HepG2 (cell line): ENCODE data around the gene POLL. TPM values are rescaled to one million over a fixed set of nuclear protein-coding genes. Genes with fewer than 3 reads are reported as not detected.

ENCODE experiments used
- DR1 ChIP-seq: sonication (generic); formaldehyde crosslinking; IDR thresholded peaks from 2 replicates; pipeline ENCODE4 v1.8.0; 2021; ENCODE audit warnings: mild to moderate bottlenecking, missing genetic modification reagents, inconsistent platforms
- FLYWCH1 ChIP-seq: sonication (generic); formaldehyde crosslinking; IDR thresholded peaks from 2 replicates; pipeline ENCODE4 v1.8.1; 2023; ENCODE audit warnings: mild to moderate bottlenecking, missing genetic modification reagents
- HMGA1 ChIP-seq: sonication (generic); formaldehyde crosslinking; conservative IDR thresholded peaks from 2 replicates; pipeline ENCODE4 v1.4.0; 2020; ENCODE audit warnings: missing genetic modification reagents
- LCORL ChIP-seq, 2 experiments: fragments of 450-650 bp in 1 of 2; sonication (generic) in 1 of 2; formaldehyde crosslinking in 1 of 2; IDR thresholded peaks; 2 replicates each; pipeline versions ENCODE4 v1.5.0 to v1.6.1; 2017 to 2020; ENCODE audit warnings: antibody characterized with exemption in 1 of 2, missing genetic modification reagents in 1 of 2
- MYNN ChIP-seq: sonication (generic); formaldehyde crosslinking; IDR thresholded peaks from 2 replicates; pipeline ENCODE4 v1.4.0; 2020; ENCODE audit warnings: mild to moderate bottlenecking, low read depth, missing genetic modification reagents
- PAWR ChIP-seq: sonication (generic); formaldehyde crosslinking; IDR thresholded peaks from 2 replicates; pipeline ENCODE4 v1.4.0; 2020; ENCODE audit warnings: missing genetic modification reagents, mild to moderate bottlenecking, borderline replicate concordance
- RBM39 ChIP-seq: fragments of 200-400 bp; formaldehyde crosslinking; IDR thresholded peaks from one replicate; pipeline ENCODE4 v1.6.1; 2018; ENCODE audit warnings: antibody characterized with exemption, mild to moderate bottlenecking, low read depth, low read length; ENCODE audit not compliant: poor library complexity, severe bottlenecking
- SIX1 ChIP-seq: sonication (generic); formaldehyde crosslinking; IDR thresholded peaks from 2 replicates; pipeline ENCODE4 v1.4.0; 2020; ENCODE audit warnings: missing genetic modification reagents, borderline replicate concordance
- SP5 ChIP-seq: IDR thresholded peaks from 2 replicates; pipeline ENCODE4 v1.6.1; 2016; ENCODE audit warnings: low read depth, borderline replicate concordance
- SRSF1 ChIP-seq: fragments of 200-400 bp; formaldehyde crosslinking; optimal IDR thresholded peaks from 2 replicates; pipeline ENCODE3; 2017; ENCODE audit warnings: mild to moderate bottlenecking, low read depth, low read length, moderate library complexity
- TARDBP ChIP-seq: sonication (generic); formaldehyde crosslinking; IDR thresholded peaks from 2 replicates; pipeline ENCODE4 v1.8.0; 2022; ENCODE audit warnings: mild to moderate bottlenecking, missing genetic modification reagents
- U2AF1 ChIP-seq: fragments of 200-400 bp; formaldehyde crosslinking; optimal IDR thresholded peaks from 2 replicates; pipeline ENCODE3; 2017; ENCODE audit warnings: mild to moderate bottlenecking, low read depth, low read length
- ZFP37 ChIP-seq: sonication (generic); formaldehyde crosslinking; IDR thresholded peaks from 2 replicates; pipeline ENCODE4 v1.4.0; 2020; ENCODE audit warnings: missing genetic modification reagents, borderline replicate concordance
- ZNF510 ChIP-seq: sonication (generic); formaldehyde crosslinking; IDR thresholded peaks from 2 replicates; pipeline ENCODE4 v1.4.0; 2020; ENCODE audit warnings: low read depth, mild to moderate bottlenecking, missing genetic modification reagents
- ZSCAN21 ChIP-seq: sonication (generic); formaldehyde crosslinking; IDR thresholded peaks from 2 replicates; pipeline ENCODE4 v1.8.0; 2022; ENCODE audit warnings: mild to moderate bottlenecking, missing genetic modification reagents, moderate library complexity, borderline replicate concordance
- polyA plus RNA-seq, 8 experiments: library from polyadenylated mRNA; depleted of rRNA in 3 of 8; stranded (reverse) in 7 of 8; unstranded in 1 of 8; fragments of >200 nt; fragmentation: Illumina TruSeq in 4 of 8; extraction: Trizol in 4 of 8; gene quantifications; 2 replicates each; pipeline versions ENCODE4 v1.2.1 to v1.2.3, GENCODE V29; 2011 to 2016; ENCODE audit warnings: low read depth in 4 of 8, missing spikeins in 1 of 8, mixed read lengths in 1 of 8; ENCODE audit not compliant: insufficient read depth in 1 of 8
- total RNA-seq, 5 experiments: library from RNA; depleted of rRNA; stranded (reverse); fragments of >200 nt; fragmentation: Illumina TruSeq; extraction: Trizol; gene quantifications; 2 replicates each; pipeline ENCODE4 v1.2.3, GENCODE V29; 2016; ENCODE audit warnings: low read depth in 1 of 5
- TF ChIP-seq, protein P1 (sequence below): sonication (generic); IDR thresholded peaks from 2 replicates; pipeline ENCODE4 v1.6.1; 2016; ENCODE audit warnings: low read depth, borderline replicate concordance
- TF ChIP-seq, protein P2 (sequence below), 2 experiments: sonication (generic) in 1 of 2; formaldehyde crosslinking in 1 of 2; IDR thresholded peaks; 2 replicates each; pipeline versions ENCODE4 v1.5.1 to v1.6.1; 2011 to 2020; ENCODE audit warnings: borderline replicate concordance in 1 of 2, low read depth in 1 of 2, low read length in 1 of 2, mild to moderate bottlenecking in 1 of 2, missing genetic modification reagents in 1 of 2, moderate library complexity in 1 of 2
- TF ChIP-seq, protein P3 (sequence below): sonication (generic); formaldehyde crosslinking; conservative IDR thresholded peaks from 2 replicates; pipeline ENCODE4 v1.4.0; 2020; ENCODE audit warnings: missing genetic modification reagents
- TF ChIP-seq, protein P4 (sequence below): IDR thresholded peaks from 2 replicates; pipeline ENCODE4 v1.6.1; 2016; ENCODE audit warnings: missing compliant biosample characterization, missing genetic modification reagents, borderline replicate concordance
- TF ChIP-seq, protein P5 (sequence below): sonication (generic); formaldehyde crosslinking; conservative IDR thresholded peaks from 2 replicates; pipeline ENCODE4 v1.8.0; 2022; ENCODE audit warnings: mild to moderate bottlenecking, moderate library complexity, missing genetic modification reagents

POLL gene
- total and polyA plus RNA-seq, 2 of the 13 experiments (the other 11 are each of a cell fraction or from before 2014, with no cell fraction given) = 13.8 to 19.1 TPM

DNA sequence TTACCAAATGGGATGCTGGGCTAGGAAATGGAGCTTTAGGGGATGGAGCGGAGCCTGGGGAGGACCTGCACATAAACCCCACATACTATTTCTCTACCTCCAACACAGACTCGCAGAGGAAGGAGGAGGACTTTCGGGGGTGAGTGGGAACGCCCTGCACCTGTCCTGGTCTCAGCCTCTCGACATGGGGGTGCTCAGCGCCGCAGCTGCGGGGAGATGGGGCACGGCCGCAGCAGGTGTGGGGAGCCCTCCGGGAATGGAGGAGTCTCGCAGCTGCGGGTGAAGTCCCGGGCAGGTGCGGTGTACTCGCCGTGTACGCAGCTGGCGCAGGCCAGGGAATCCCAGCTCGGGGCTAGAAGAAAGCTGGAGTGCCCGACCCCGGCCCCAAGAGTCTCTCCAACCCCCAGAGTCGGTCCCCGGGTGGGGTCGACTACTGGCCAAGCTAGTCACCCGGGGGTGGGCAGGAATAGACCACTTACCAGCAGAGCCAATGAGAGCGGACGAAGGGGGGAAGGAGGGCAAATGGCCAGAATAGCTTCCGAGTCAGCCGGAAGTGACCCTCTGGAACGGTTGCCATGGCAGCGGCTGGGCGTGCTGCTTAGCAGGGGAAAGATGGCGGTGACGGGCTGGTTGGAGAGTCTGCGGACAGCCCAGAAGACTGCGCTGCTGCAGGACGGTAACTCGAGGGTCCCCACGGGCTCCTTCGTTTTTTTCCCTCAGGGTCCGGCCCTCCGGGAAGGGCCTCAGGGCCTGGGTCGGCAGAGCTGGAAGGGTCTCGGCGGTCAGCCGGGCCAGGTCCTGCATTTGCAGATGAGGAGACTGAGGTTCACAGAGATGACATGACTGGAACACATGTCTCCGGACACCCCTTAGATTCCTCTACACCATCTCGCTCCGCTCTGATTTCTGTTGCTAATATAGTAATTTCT, at the start of gene POLL, which contains the start of gene DPCD (continued):
- TF ChIP-seq, protein P1, sequence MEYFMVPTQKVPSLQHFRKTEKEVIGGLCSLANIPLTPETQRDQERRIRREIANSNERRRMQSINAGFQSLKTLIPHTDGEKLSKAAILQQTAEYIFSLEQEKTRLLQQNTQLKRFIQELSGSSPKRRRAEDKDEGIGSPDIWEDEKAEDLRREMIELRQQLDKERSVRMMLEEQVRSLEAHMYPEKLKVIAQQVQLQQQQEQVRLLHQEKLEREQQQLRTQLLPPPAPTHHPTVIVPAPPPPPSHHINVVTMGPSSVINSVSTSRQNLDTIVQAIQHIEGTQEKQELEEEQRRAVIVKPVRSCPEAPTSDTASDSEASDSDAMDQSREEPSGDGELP = peak; percentile 11; the same call in 1 of the 2 replicates
- no peak for TF ChIP-seq RBM39
- TF ChIP-seq HMGA1 = no peak
- TF ChIP-seq LCORL (IDR thresholded peaks at IDR 0.05) = no peak
- TF ChIP-seq LCORL (CRISPR knock-in tag; IDR thresholded peaks at IDR 0.05) = no peak; the same call in 1 of the 2 replicates
- no peak for TF ChIP-seq PAWR (CRISPR knock-in tag)
- no peak for TF ChIP-seq ZFP37 (CRISPR knock-in tag)
- peak; percentile 18; the same call in 1 of the 2 replicates for TF ChIP-seq SP5
- TF ChIP-seq, protein P2, sequence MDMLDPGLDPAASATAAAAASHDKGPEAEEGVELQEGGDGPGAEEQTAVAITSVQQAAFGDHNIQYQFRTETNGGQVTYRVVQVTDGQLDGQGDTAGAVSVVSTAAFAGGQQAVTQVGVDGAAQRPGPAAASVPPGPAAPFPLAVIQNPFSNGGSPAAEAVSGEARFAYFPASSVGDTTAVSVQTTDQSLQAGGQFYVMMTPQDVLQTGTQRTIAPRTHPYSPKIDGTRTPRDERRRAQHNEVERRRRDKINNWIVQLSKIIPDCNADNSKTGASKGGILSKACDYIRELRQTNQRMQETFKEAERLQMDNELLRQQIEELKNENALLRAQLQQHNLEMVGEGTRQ (IDR thresholded peaks at IDR 0.05; ENCODE audit: low read depth, low read length) = no peak
- TF ChIP-seq, protein P2 (CRISPR knock-in tag; IDR thresholded peaks at IDR 0.05; ENCODE audit: borderline replicate concordance) = no peak
- TF ChIP-seq ZNF510 = no peak
- TF ChIP-seq, protein P3, sequence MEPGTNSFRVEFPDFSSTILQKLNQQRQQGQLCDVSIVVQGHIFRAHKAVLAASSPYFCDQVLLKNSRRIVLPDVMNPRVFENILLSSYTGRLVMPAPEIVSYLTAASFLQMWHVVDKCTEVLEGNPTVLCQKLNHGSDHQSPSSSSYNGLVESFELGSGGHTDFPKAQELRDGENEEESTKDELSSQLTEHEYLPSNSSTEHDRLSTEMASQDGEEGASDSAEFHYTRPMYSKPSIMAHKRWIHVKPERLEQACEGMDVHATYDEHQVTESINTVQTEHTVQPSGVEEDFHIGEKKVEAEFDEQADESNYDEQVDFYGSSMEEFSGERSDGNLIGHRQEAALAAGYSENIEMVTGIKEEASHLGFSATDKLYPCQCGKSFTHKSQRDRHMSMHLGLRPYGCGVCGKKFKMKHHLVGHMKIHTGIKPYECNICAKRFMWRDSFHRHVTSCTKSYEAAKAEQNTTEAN (CRISPR knock-in tag) = no peak
- no peak for TF ChIP-seq TARDBP (CRISPR knock-in tag)
- TF ChIP-seq MYNN = no peak
- TF ChIP-seq, protein P4, sequence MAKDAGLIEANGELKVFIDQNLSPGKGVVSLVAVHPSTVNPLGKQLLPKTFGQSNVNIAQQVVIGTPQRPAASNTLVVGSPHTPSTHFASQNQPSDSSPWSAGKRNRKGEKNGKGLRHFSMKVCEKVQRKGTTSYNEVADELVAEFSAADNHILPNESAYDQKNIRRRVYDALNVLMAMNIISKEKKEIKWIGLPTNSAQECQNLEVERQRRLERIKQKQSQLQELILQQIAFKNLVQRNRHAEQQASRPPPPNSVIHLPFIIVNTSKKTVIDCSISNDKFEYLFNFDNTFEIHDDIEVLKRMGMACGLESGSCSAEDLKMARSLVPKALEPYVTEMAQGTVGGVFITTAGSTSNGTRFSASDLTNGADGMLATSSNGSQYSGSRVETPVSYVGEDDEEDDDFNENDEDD = no peak
- no peak for TF ChIP-seq FLYWCH1 (CRISPR knock-in tag)
- TF ChIP-seq SIX1 (CRISPR knock-in tag) = no peak
- no peak; the same call in 1 of the 2 replicates for TF ChIP-seq ZSCAN21 (CRISPR knock-in tag)
- TF ChIP-seq, protein P5, sequence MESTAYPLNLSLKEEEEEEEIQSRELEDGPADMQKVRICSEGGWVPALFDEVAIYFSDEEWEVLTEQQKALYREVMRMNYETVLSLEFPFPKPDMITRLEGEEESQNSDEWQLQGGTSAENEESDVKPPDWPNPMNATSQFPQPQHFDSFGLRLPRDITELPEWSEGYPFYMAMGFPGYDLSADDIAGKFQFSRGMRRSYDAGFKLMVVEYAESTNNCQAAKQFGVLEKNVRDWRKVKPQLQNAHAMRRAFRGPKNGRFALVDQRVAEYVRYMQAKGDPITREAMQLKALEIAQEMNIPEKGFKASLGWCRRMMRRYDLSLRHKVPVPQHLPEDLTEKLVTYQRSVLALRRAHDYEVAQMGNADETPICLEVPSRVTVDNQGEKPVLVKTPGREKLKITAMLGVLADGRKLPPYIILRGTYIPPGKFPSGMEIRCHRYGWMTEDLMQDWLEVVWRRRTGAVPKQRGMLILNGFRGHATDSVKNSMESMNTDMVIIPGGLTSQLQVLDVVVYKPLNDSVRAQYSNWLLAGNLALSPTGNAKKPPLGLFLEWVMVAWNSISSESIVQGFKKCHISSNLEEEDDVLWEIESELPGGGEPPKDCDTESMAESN (CRISPR knock-in tag) = peak; percentile 54; the same call in 1 of the 2 replicates
- TF ChIP-seq DR1 (CRISPR knock-in tag) = 0 out of 2 replicates have a peak, but pooled peaks have one; percentile 49
- TF ChIP-seq U2AF1 = no peak
- TF ChIP-seq SRSF1 = peak; percentile 68
